Astrocyte of the cerebellum (primary cell): ENCODE results near the gene ZBTB33.

Experiments used
- DNase-seq: peaks from one replicate; pipeline ENCODE4 v3.0.0-alpha.2; 2011; ENCODE audit warnings: low read depth
- H3K4me3 ChIP-seq: 2 replicates; pipeline ENCODE4 v1.5.1; 2011; ENCODE audit warnings: mild to moderate bottlenecking, low read depth, low read length, moderate library complexity
- in situ Hi-C: cut with HindIII; loops from 2 replicates; pipeline ENCODE4 v1.10.0; 2017; ENCODE audit warnings: low sequenced_read_pairs
- TF ChIP-seq, protein P1 (sequence below): IDR thresholded peaks from 2 replicates; pipeline ENCODE4 v1.5.1; 2012; ENCODE audit warnings: low read length, low read depth, moderate library complexity, mild to moderate bottlenecking; ENCODE audit errors: missing control alignments

ZBTB33 gene

DNA sequence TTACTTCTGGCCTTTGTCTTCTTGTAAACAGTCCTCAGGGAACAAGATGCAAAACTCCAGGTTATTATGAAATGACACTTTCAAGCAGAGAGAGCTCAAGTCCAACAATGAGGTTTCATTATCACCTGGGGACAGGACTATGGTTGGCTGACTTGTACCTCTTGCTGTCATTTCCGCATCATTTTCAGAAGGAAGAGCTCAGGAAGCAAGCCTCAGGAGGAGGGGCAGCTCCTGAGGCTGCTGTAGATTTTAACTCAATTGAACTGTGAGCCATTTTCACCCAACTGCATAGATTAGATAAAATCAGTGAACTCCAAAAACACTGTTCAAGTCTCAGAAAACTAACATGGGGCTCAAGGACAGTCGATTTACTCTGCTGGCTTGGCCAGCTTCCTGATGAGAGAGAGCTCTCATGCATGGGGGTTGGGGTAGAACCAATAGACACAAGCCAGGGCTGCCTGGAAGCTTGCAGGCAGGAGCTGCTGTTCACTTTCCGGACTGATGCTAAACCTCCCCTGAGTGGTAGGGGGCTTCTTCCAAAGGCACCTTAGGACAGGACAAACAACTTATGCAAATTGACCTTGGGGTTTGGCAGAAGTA is 37.0 kb downstream of the ZBTB33 start:
- no peak overlapping the region for H3K4me3 ChIP-seq
- TF ChIP-seq, protein P1, sequence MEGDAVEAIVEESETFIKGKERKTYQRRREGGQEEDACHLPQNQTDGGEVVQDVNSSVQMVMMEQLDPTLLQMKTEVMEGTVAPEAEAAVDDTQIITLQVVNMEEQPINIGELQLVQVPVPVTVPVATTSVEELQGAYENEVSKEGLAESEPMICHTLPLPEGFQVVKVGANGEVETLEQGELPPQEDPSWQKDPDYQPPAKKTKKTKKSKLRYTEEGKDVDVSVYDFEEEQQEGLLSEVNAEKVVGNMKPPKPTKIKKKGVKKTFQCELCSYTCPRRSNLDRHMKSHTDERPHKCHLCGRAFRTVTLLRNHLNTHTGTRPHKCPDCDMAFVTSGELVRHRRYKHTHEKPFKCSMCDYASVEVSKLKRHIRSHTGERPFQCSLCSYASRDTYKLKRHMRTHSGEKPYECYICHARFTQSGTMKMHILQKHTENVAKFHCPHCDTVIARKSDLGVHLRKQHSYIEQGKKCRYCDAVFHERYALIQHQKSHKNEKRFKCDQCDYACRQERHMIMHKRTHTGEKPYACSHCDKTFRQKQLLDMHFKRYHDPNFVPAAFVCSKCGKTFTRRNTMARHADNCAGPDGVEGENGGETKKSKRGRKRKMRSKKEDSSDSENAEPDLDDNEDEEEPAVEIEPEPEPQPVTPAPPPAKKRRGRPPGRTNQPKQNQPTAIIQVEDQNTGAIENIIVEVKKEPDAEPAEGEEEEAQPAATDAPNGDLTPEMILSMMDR, result no peak
- DNase-seq, result no peak
- in situ Hi-C loops, result no loop called here

DNA sequence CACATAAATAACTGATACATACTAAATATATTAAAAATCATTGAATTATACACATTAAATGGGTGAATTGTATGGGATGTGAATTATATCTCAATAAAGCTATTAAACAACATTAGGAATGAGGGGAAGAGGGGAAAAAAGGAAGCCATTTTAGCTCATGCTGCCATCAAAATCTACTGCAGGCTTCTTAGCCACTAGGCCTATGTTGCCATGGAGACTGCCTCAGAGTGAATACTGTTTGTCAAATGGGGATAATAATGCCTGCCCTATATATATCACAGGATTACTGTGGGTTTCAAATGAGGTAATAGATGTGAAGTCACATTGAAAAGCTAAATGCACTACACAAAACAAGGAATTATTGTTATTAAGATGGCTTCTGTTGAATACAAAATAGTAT is 39.5 kb downstream of the ZBTB33 start:
- no peak overlapping the region for H3K4me3 ChIP-seq
- no peak for DNase-seq
- in situ Hi-C loops, result no loop called here
- TF ChIP-seq, protein P1, result no peak

DNA sequence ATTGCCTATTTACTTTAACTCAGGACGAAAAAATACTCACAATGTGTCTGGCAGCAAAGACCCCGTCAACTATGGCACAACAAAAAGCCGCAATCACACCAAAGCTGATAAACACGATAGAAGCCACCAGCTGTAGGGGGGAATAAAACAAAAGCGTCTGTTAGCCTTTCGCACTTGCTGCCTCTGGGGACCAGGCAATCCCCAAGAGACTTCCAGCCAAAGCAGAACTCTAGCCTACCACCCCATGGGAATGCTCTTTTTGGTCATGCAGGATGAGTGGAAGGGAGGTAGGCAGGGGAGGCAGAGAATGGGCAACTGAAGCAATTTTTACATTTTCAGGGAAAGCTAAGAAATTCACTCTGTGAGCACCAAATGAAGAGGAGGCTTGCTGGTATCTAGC is 40.6 kb downstream of the ZBTB33 start:
- in situ Hi-C loops, result no loop called here
- DNase-seq, result no peak

DNA sequence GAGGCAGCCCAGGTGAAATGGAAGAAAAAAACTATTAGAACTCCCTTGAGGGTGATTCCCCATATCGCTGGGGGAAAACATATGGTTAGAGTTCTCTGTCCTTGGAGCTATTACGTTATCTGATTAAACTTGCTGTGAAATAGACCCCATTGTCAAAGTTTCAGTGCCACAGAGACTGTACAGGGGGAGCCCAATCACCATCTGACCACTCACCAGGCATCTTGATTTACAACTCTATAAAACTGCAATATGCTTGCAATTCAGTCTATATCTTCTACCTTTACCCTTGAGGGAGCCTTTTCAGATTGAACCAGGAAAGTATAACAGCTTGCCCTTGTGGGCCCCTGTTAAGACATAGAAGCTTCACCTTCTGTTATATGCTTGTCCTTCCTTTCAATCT is 42.4 kb downstream of the ZBTB33 start:
- no peak for DNase-seq
- TF ChIP-seq, protein P1, result no peak
- H3K4me3 ChIP-seq, result no peak overlapping the region
- in situ Hi-C loops, result no loop called here

More for the DNA sequence above, 40.6 kb downstream of the ZBTB33 start:
- TF ChIP-seq, protein P1, result no peak
- no peak overlapping the region for H3K4me3 ChIP-seq

DNA sequence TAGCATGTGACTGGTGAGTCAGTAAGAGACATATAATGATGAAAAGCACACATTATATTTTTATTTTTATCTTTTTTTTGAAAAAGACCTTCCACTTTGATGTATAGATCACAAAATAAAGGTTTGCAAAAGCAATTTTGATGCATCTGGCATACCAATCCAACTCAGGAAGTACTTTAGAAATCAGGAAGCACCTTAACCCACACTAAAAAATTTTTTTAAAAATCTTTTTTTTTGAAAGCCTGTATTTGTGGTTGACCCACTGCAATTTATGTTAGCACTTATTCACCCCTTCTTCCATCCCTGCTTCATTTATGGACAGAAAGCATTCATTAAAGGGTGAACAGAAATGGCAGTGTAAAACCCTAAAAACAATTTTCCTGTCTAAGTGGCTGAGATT is 44.0 kb downstream of the ZBTB33 start:
- DNase-seq, result no peak
- no peak overlapping the region for H3K4me3 ChIP-seq
- TF ChIP-seq, protein P1, result no peak
- in situ Hi-C loops, result no loop called here

DNA sequence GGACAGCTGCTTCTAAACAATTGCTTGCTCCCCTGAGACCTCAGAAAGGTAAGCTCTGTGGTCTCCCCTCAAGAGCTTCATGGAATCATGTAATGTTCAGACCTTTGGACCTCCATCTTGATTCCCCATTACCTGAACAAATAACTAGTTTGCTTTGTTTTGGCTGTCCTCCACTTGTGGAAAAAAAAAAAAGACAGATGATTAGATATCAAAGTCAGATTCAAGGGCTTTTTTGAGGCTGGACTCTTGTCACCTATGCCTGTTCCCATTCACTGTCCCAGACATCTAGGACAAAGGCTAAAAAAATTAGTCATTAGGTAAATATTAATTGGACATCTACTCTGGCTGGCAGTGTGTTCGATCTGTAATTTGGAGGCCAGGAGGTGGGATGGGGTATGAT is 47.3 kb downstream of the ZBTB33 start:
- no peak overlapping the region for H3K4me3 ChIP-seq
- DNase-seq, result no peak
- TF ChIP-seq, protein P1, result no peak
- in situ Hi-C loops, result no loop called here
